ENCODE data around the gene RASA3. TPM values are rescaled to one million over a fixed set of nuclear protein-coding genes. Genes with fewer than 3 reads are reported as not detected.

RASA3 gene
- polyA plus RNA-seq, 3 donors = 9.0 to 32.6 (median 16.6) TPM

DNA sequence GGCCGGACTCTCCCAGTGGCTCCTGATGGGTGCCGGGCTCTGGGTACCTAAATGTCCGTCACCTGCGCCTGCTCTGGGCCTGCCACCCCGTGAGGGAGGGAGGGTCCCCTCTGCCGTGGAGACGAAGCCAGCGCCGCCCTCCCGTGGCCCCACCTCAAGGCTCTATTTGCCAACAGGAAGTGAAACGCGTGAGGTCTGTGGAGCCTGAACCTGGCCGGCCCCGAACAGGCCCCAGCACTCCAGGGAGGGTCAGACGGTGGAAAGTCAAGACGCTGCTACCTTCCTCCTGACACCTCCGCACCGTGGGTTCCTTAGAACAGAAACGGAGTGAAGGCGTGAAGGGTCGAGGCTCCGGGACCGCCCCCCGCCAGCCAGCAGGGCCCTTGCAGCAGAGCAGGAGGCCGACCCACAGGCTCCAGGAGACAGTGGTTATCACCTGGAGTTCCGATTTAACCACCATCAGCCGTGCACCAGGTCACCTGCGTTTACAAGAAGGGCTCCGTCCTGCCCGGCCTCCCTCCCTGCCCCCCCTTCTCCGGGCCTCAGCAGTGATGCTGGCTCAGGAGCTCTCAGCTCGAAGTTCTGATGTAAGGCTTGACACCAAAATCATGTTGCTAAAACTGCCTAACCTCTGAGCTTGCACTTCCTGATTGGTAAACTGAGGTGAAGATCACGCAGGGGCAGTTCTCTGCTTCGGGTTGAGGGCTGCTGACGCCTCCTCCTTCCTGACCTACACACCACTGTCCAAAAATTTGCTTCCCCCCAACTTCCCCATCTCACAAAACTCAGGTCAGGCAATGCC is 107.6 kb downstream of the RASA3 start:
- Histone ChIP-seq H3K4me1 (ENCODE audit: control insufficient read depth in 1 of 2, insufficient read depth in 2 of 2, low read length in 2 of 2) (peaks cover 0 to 5% of the 10 kb centered on the region in 2 donors), H4K20me1 (ENCODE audit: insufficient read depth, low read length) (peaks cover 56% of the 10 kb centered on the region), H3K36me3 (replicated peaks in 1 of 2; ENCODE audit: control insufficient read depth in 1 of 2, insufficient read depth in 2 of 2, low read length in 2 of 2) (peaks cover 74 to 91% of the 10 kb centered on the region in 2 donors), H3K79me2 (ENCODE audit: insufficient read depth, low read length) (no peaks in the 10 kb centered on the region), H3K4me2 (replicated peaks; ENCODE audit: extremely low read depth, low read length, poor library complexity, severe bottlenecking) (no peak overlapping the region), H3K27ac (ENCODE audit: low read depth in 1 of 2, low read length in 2 of 2) (peak overlapping the region in 1 of 2 donors; percentile 31), H3K9ac (ENCODE audit: insufficient read depth, low read length, poor library complexity, severe bottlenecking) (no peak overlapping the region), H3K4me3 (replicated peaks in 1 of 3; ENCODE audit: low read depth in 2 of 3, low read length in 3 of 3) (no peak overlapping the region), H3K27me3 (ENCODE audit: control insufficient read depth in 2 of 2, insufficient read depth in 2 of 2, low read length in 2 of 2) (no peaks in the 10 kb centered on the region), H3K9me3 (replicated peaks in 1 of 2; ENCODE audit: control insufficient read depth in 1 of 2, insufficient read depth in 1 of 2, low read length in 2 of 2) (no peaks in the 10 kb centered on the region), H2AFZ (ENCODE audit: insufficient read depth, low read depth, low read length, poor library complexity, severe bottlenecking) (no peak overlapping the region)
- TF ChIP-seq, protein P1, sequence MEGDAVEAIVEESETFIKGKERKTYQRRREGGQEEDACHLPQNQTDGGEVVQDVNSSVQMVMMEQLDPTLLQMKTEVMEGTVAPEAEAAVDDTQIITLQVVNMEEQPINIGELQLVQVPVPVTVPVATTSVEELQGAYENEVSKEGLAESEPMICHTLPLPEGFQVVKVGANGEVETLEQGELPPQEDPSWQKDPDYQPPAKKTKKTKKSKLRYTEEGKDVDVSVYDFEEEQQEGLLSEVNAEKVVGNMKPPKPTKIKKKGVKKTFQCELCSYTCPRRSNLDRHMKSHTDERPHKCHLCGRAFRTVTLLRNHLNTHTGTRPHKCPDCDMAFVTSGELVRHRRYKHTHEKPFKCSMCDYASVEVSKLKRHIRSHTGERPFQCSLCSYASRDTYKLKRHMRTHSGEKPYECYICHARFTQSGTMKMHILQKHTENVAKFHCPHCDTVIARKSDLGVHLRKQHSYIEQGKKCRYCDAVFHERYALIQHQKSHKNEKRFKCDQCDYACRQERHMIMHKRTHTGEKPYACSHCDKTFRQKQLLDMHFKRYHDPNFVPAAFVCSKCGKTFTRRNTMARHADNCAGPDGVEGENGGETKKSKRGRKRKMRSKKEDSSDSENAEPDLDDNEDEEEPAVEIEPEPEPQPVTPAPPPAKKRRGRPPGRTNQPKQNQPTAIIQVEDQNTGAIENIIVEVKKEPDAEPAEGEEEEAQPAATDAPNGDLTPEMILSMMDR (IDR thresholded peaks at IDR 0.05) = no peak
- peaks cover 8% of the 10 kb centered on the region for H3K4me1 Mint-ChIP-seq
- no peaks in the 10 kb centered on the region for H3K27me3 Mint-ChIP-seq (ENCODE audit: low read depth in 3 of 3)
- DNase-seq = no peak
- WGBS (ENCODE audit: insufficient coverage) = 67% methylated on average over 29 of the region's 35 CpGs
- intact Hi-C loops (cut with micrococcal nuclease) = no loop called here
- H3K9me3 Mint-ChIP-seq = peaks cover 0 to 2% (median 0%) of the 10 kb centered on the region in 7 donors
- no peak overlapping the region for H3K4me3 Mint-ChIP-seq
- H3K36me3 Mint-ChIP-seq = peaks cover 62 to 83% of the 10 kb centered on the region in 2 donors
- peak overlapping the region in 3 of 7 donors; percentile 6 to 69 (median 48) for H3K27ac Mint-ChIP-seq

DNA sequence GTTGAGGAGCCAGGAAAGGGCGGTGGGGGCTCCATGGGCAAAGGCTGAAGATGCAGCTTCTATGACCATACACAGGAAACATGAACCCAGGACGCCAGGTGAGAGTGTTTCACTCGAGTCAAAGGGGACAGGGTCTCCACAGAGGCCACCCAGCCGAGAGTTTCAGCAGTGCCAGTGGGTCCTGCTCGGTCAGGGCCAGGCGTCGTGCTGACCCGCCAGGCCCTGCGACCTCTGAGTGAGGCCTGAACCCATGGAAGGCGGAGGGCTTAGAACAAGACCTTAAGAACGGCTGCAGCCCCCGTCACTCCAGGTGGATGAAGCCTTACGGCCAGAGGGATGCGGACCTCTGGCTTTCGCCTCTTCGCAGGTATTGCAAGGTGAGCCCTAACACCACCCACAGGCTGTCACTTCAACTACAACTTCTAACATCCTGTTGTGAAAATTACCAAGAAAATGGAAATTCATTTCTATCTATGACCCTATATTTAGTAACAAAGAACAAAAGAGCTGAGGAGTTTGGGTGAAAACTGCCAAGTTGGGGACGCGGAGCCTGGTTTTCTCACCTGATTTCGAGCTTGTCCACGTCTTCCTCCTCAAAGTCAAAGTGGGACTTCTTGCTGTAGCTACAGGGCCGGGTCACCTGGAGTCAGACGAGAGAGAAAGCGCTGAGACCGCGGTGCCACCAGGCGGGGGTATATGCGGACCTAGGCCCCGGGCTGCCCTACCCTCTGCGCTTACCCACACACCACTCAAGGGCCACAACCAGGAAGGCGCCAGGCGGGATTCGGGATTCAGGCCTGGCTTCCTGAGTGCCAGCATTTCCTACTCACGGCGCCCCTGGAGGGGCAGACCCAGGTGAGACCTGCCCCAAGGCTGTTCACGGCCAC is 108.5 kb downstream of the RASA3 start:
- H3K9ac ChIP-seq (ENCODE audit: insufficient read depth, low read length, poor library complexity, severe bottlenecking) = no peak overlapping the region
- 95% methylated on average over 35 of the region's 35 CpGs for WGBS (ENCODE audit: insufficient coverage)
- H3K36me3 Mint-ChIP-seq = peaks cover 64 to 84% of the 10 kb centered on the region in 2 donors

More for the DNA sequence above, 108.5 kb downstream of the RASA3 start:
- Mint-ChIP-seq H3K9me3 (peaks cover 0 to 2% (median 0%) of the 10 kb centered on the region in 7 donors), H3K27me3 (ENCODE audit: low read depth in 3 of 3) (no peaks in the 10 kb centered on the region), H3K4me1 (peaks cover 8% of the 10 kb centered on the region), H3K27ac (peak overlapping the region in 1 of 7 donors; percentile 82), H3K4me3 (no peak overlapping the region)
- H4K20me1 ChIP-seq (ENCODE audit: insufficient read depth, low read length) = peaks cover 57% of the 10 kb centered on the region
- intact Hi-C loops (cut with micrococcal nuclease) = no loop called here
- peaks cover 0 to 5% of the 10 kb centered on the region in 2 donors for H3K4me1 ChIP-seq (ENCODE audit: control insufficient read depth in 1 of 2, insufficient read depth in 2 of 2, low read length in 2 of 2)
- no peak for DNase-seq
- no peak overlapping the region for H2AFZ ChIP-seq (ENCODE audit: insufficient read depth, low read depth, low read length, poor library complexity, severe bottlenecking)
- no peaks in the 10 kb centered on the region for H3K9me3 ChIP-seq (replicated peaks in 1 of 2; ENCODE audit: control insufficient read depth in 1 of 2, insufficient read depth in 1 of 2, low read length in 2 of 2)
- peaks cover 75 to 92% of the 10 kb centered on the region in 2 donors for H3K36me3 ChIP-seq (replicated peaks in 1 of 2; ENCODE audit: control insufficient read depth in 1 of 2, insufficient read depth in 2 of 2, low read length in 2 of 2)
- no peak overlapping the region for H3K4me3 ChIP-seq (replicated peaks in 1 of 3; ENCODE audit: low read depth in 2 of 3, low read length in 3 of 3)
- no peaks in the 10 kb centered on the region for H3K79me2 ChIP-seq (ENCODE audit: insufficient read depth, low read length)
- TF ChIP-seq, protein P1 (IDR thresholded peaks at IDR 0.05) = no peak
- H3K27ac ChIP-seq (ENCODE audit: low read depth in 1 of 2, low read length in 2 of 2) = peak overlapping the region in 1 of 2 donors; percentile 31
- no peak overlapping the region for H3K4me2 ChIP-seq (replicated peaks; ENCODE audit: extremely low read depth, low read length, poor library complexity, severe bottlenecking)
- no peaks in the 10 kb centered on the region for H3K27me3 ChIP-seq (ENCODE audit: control insufficient read depth in 2 of 2, insufficient read depth in 2 of 2, low read length in 2 of 2)
